RWPE2 (cell line): ENCODE data around the gene GAGE12J.
A peak's percentile ranks its signal among the peaks of the same experiment; 100 is the strongest.

Experiments
- ATAC-seq: fragments of 200-7000 bp; cut with Tn5 transposase; 3 replicates; pipeline ENCODE4 v1.9.1; 2021; ENCODE audit warnings: low read depth
- DNase-seq: peaks from one replicate; pipeline ENCODE4 v3.0.0-alpha.2; 2020; ENCODE audit warnings: low spot score
- H3K27ac ChIP-seq: fragments of 450-650 bp; 2 replicates; pipeline ENCODE4 v1.5.1; 2017; ENCODE audit warnings: mild to moderate bottlenecking; ENCODE audit not compliant: poor library complexity, severe bottlenecking
- H3K27me3 ChIP-seq: fragments of 250-450 bp; sonication (Bioruptor Pico); 2 replicates; pipeline ENCODE4 v1.5.1; 2021; ENCODE audit warnings: mild to moderate bottlenecking, moderate library complexity; ENCODE audit not compliant: insufficient read depth, poor library complexity, severe bottlenecking
- H3K36me3 ChIP-seq: fragments of 250-450 bp; sonication (Bioruptor Pico); 2 replicates; pipeline ENCODE4 v1.5.1; 2020; ENCODE audit warnings: low read depth, mild to moderate bottlenecking, moderate library complexity
- H3K4me1 ChIP-seq: fragments of 250-450 bp; sonication (Bioruptor Pico); 2 replicates; pipeline ENCODE4 v1.5.1; 2021; ENCODE audit warnings: mild to moderate bottlenecking, moderate library complexity; ENCODE audit not compliant: insufficient read depth, poor library complexity, severe bottlenecking
- H3K4me3 ChIP-seq: fragments of 250-450 bp; sonication (Bioruptor Pico); 2 replicates; pipeline ENCODE4 v1.5.1; 2021; ENCODE audit warnings: mild to moderate bottlenecking, moderate library complexity; ENCODE audit not compliant: severe bottlenecking
- H3K9me3 ChIP-seq: fragments of 250-450 bp; sonication (Bioruptor Pico); 2 replicates; pipeline ENCODE4 v1.5.1; 2021; ENCODE audit warnings: mild to moderate bottlenecking, moderate library complexity; ENCODE audit not compliant: severe bottlenecking
- TF ChIP-seq, protein P1 (sequence below): fragments of 450-650 bp; IDR thresholded peaks from one replicate; pipeline ENCODE4 v1.5.1; 2017; ENCODE audit warnings: mild to moderate bottlenecking, moderate library complexity; ENCODE audit not compliant: poor library complexity, severe bottlenecking

The GAGE12J gene

DNA sequence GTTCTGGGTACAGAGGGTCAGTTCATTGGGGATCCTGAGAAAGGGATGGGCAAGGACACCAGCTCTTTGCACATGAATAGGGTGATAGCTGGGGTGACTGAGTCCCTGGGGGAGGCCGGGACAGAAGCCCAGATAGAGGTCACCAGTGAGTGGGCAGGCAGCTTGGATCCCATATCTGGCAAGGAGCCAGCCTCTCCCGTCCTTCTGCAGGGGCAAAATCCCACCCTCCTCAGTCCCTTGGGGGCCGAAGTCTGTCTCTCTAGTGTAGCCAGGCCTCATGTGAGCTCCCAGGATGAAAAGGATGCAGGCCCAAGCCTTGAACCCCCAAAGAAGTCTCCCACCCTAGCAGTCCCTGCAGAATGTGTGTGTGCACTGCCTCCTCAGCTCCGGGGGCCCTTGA, 35.3 kb upstream of the GAGE12J start:
- TF ChIP-seq, protein P1, sequence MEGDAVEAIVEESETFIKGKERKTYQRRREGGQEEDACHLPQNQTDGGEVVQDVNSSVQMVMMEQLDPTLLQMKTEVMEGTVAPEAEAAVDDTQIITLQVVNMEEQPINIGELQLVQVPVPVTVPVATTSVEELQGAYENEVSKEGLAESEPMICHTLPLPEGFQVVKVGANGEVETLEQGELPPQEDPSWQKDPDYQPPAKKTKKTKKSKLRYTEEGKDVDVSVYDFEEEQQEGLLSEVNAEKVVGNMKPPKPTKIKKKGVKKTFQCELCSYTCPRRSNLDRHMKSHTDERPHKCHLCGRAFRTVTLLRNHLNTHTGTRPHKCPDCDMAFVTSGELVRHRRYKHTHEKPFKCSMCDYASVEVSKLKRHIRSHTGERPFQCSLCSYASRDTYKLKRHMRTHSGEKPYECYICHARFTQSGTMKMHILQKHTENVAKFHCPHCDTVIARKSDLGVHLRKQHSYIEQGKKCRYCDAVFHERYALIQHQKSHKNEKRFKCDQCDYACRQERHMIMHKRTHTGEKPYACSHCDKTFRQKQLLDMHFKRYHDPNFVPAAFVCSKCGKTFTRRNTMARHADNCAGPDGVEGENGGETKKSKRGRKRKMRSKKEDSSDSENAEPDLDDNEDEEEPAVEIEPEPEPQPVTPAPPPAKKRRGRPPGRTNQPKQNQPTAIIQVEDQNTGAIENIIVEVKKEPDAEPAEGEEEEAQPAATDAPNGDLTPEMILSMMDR = no peak
- Histone ChIP-seq H3K4me1 (no peaks in the 10 kb centered on the region), H3K9me3 (no peaks in the 10 kb centered on the region), H3K36me3 (no peaks in the 10 kb centered on the region), H3K4me3 (no peak overlapping the region), H3K27ac (no peak overlapping the region), H3K27me3 (no peaks in the 10 kb centered on the region)
- DNase-seq (no peak), ATAC-seq (no peak)

DNA sequence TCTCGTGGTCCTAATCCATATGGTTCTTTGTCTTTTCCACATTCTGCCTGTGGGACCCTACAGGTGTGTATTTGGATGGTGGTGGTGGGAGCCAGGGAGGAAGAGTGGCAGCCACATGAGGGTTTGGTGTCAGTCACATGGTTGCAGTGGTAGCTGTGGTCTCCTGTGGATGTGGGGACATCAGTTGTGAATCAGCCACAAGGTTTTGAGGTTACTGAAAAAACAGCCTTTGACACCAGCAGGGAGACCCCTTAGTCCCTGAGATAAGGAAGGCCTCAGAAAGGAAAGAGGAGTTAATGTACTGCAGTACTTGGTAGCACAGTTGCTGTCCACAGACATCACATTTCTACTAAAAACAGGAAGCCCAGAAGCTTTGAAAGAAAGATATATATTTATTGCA, 34.2 kb upstream of the GAGE12J start:
- H3K36me3 ChIP-seq = no peaks in the 10 kb centered on the region
- DNase-seq (no peak), ATAC-seq (no peak)
- no peaks in the 10 kb centered on the region for H3K27me3 ChIP-seq
- no peak overlapping the region for H3K4me3 ChIP-seq
- H3K27ac ChIP-seq = no peak overlapping the region
- H3K9me3 ChIP-seq = no peaks in the 10 kb centered on the region
- TF ChIP-seq, protein P1 = no peak
- no peaks in the 10 kb centered on the region for H3K4me1 ChIP-seq

DNA sequence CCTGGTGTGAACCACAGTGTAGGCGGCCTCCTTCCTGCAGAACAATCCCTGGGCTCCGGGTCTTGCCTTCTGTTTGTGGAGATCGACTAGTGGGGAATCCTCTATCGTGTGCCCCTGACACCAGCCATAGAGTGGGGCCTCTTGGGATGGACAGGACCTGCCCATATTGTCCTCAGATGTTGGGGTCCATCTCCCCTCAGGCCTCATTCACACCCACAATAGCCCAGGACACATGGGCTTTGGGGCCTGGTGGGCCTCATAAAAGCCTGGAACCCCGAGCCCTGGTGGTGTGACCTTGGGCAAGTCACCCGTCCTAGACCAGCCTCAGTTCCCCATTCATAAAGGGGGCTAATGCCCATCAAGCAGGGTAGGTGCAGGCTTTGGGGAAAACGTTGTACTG, 31.6 kb upstream of the GAGE12J start:
- Histone ChIP-seq H3K27me3 (no peaks in the 10 kb centered on the region), H3K27ac (no peak overlapping the region), H3K4me3 (no peak overlapping the region), H3K36me3 (no peaks in the 10 kb centered on the region), H3K9me3 (no peaks in the 10 kb centered on the region), H3K4me1 (no peaks in the 10 kb centered on the region)
- TF ChIP-seq, protein P1 = no peak
- ATAC-seq = no peak
- DNase-seq = no peak

DNA sequence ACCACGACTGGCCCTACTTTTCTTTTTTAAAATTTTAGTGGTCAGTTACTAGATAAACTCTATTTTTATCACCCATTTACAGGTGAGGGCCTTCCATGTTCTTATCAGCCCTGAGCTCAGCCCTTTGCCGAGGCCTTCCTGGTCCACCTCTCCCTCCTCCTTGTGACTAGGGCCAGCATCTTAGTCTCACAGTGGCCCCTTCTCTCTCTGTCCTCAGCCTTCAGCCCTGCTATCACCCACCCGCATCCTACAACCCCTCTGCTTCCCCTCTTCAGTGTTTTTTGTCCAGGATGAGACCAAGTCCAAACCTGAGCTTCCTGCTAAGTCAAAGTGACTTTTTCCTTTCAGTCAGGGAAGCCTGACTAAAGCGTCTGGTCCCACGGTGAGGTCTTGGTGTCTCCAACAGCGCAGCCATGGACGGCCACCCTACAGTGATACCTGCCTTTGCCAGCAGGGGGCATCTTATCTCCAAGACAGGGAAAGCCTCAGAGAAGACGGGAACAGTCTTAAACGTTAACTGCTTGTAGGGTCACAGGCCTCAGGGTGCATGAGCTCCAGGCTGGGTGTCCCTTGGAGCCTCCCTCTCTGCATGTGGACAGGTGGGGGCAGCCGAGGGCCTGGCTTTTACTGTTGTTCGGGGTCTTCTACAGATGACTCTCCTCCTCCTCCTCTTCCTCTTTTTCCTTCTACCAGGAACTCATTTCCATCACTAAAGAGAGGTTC, 30.1 kb upstream of the GAGE12J start:
- Histone ChIP-seq H3K27me3 (no peaks in the 10 kb centered on the region), H3K27ac (no peak overlapping the region), H3K4me3 (no peak overlapping the region), H3K4me1 (no peaks in the 10 kb centered on the region), H3K36me3 (no peaks in the 10 kb centered on the region), H3K9me3 (no peaks in the 10 kb centered on the region)
- DNase-seq (no peak), ATAC-seq (peak; percentile 68)
- TF ChIP-seq, protein P1 = peak; percentile 47
